Keratinocyte (primary cell): Measurements from ENCODE around the gene CFP. TPM values are rescaled to one million over a fixed set of nuclear protein-coding genes. Genes with fewer than 3 reads are reported as not detected.
A peak's percentile ranks its signal among the peaks of the same experiment; 100 is the strongest.

Experiments
- DNase-seq: peaks from one replicate; pipeline ENCODE4 v3.0.0-alpha.2; 2011; ENCODE audit warnings: low read depth, missing footprints, low spot score
- FAIRE-seq: peaks from 2 replicates; lab custom pipeline; 2011; peaks lifted over from hg19 to GRCh38; lab: Jason Lieb, UNC
- H2AFZ ChIP-seq: 2 replicates; pipeline ENCODE4 v1.6.0; 2012; ENCODE audit warnings: low read length, control low read depth, inconsistent platforms; ENCODE audit not compliant: control insufficient read depth
- H3K27ac ChIP-seq: 2 replicates; pipeline ENCODE4 v1.5.1; 2011; ENCODE audit warnings: low read length; ENCODE audit not compliant: control insufficient read depth, insufficient read depth
- H3K27me3 ChIP-seq: 3 replicates; pipeline ENCODE4 v1.6.0; 2011; ENCODE audit warnings: low read length; ENCODE audit not compliant: control insufficient read depth, insufficient read depth; ENCODE audit errors: extremely low read depth
- H3K36me3 ChIP-seq, 2 experiments: 2 replicates in 1 of 2; 3 replicates in 1 of 2; pipeline ENCODE4 v1.5.1; 2011; ENCODE audit warnings: low read length in 2 of 2, mild to moderate bottlenecking in 1 of 2; ENCODE audit not compliant: control insufficient read depth in 2 of 2, insufficient read depth in 2 of 2; ENCODE audit errors: extremely low read depth in 1 of 2
- H3K4me1 ChIP-seq: 3 replicates; pipeline ENCODE4 v1.5.1; 2011; ENCODE audit warnings: low read length; ENCODE audit not compliant: control insufficient read depth, insufficient read depth; ENCODE audit errors: extremely low read depth
- H3K4me2 ChIP-seq: 3 replicates; pipeline ENCODE4 v1.6.0; 2011; ENCODE audit warnings: low read depth, low read length; ENCODE audit not compliant: control insufficient read depth, insufficient read depth; ENCODE audit errors: extremely low read depth
- H3K4me3 ChIP-seq, 3 experiments: fragments of 200-600 bp in 1 of 3; sonication (generic) in 1 of 3; 2 replicates in 2 of 3; 3 replicates in 1 of 3; pipeline ENCODE4 v1.5.1; 2011 to 2016; ENCODE audit warnings: low read length in 3 of 3, mild to moderate bottlenecking in 3 of 3, control low read depth in 2 of 3, inconsistent platforms in 1 of 3, low read depth in 1 of 3, mixed read lengths in 1 of 3, mixed run types in 1 of 3, moderate library complexity in 1 of 3; ENCODE audit not compliant: control insufficient read depth in 2 of 3, insufficient read depth in 2 of 3; ENCODE audit errors: extremely low read depth in 1 of 3
- H3K79me2 ChIP-seq: 2 replicates; pipeline ENCODE4 v1.6.0; 2012; ENCODE audit warnings: low read length; ENCODE audit not compliant: control insufficient read depth, insufficient read depth
- H3K9ac ChIP-seq: 3 replicates; pipeline ENCODE4 v1.6.0; 2011; ENCODE audit warnings: low read length; ENCODE audit not compliant: control insufficient read depth, insufficient read depth; ENCODE audit errors: extremely low read depth
- H3K9me1 ChIP-seq: 3 replicates; pipeline ENCODE4 v1.6.0; 2011; ENCODE audit warnings: low read length; ENCODE audit not compliant: control insufficient read depth, insufficient read depth; ENCODE audit errors: extremely low read depth
- H3K9me3 ChIP-seq: 2 replicates; pipeline ENCODE4 v1.5.1; 2012; ENCODE audit warnings: low read depth, low read length; ENCODE audit not compliant: control insufficient read depth
- H4K20me1 ChIP-seq: 3 replicates; pipeline ENCODE4 v1.6.0; 2011; ENCODE audit warnings: low read length; ENCODE audit not compliant: control insufficient read depth, insufficient read depth; ENCODE audit errors: extremely low read depth
- EZH2 ChIP-seq: IDR thresholded peaks from one replicate; pipeline ENCODE4 v1.6.1; 2012; ENCODE audit warnings: inconsistent platforms, mild to moderate bottlenecking, low read length, moderate library complexity
- dilution Hi-C: fragments of 300-500 bp; cut with MboI; formaldehyde crosslinking; loops from one replicate; pipeline ENCODE4 v1.7.0; 2020; ENCODE audit warnings: low sequenced_read_pairs; ENCODE audit not compliant: extremely low pct_ligation_motif_present
- polyA plus RNA-seq, 5 experiments: library from polyadenylated mRNA; depleted of rRNA in 3 of 5; stranded (reverse) in 3 of 5; stranded (forward) in 1 of 5; unstranded in 1 of 5; fragments of >200 nt; gene quantifications; 1 replicate in 1 of 5; 2 replicates in 3 of 5; 3 replicates in 1 of 5; pipeline versions ENCODE4 v1.2.1 to v1.2.3, GENCODE V29; 2011 to 2012; ENCODE audit warnings: missing spikeins in 2 of 5, low read depth in 1 of 5, low replicate concordance in 1 of 5
- TF ChIP-seq, protein P1 (sequence below), 3 experiments: IDR thresholded peaks in 1 of 3; conservative IDR thresholded peaks in 1 of 3; optimal IDR thresholded peaks in 1 of 3; 2 replicates in 2 of 3; 3 replicates in 1 of 3; pipeline versions ENCODE3 to v1.5.1; 2011; ENCODE audit warnings: low read length in 3 of 3, mild to moderate bottlenecking in 3 of 3, moderate library complexity in 2 of 3, control low read depth in 1 of 3, inconsistent platforms in 1 of 3; ENCODE audit not compliant: insufficient read depth in 2 of 3; ENCODE audit errors: extremely low read depth in 1 of 3

The CFP gene
- polyA plus RNA-seq, 1 donor (not counting 4 experiments of a cell fraction or from before 2014, with no cell fraction given) = 0.04 TPM

DNA sequence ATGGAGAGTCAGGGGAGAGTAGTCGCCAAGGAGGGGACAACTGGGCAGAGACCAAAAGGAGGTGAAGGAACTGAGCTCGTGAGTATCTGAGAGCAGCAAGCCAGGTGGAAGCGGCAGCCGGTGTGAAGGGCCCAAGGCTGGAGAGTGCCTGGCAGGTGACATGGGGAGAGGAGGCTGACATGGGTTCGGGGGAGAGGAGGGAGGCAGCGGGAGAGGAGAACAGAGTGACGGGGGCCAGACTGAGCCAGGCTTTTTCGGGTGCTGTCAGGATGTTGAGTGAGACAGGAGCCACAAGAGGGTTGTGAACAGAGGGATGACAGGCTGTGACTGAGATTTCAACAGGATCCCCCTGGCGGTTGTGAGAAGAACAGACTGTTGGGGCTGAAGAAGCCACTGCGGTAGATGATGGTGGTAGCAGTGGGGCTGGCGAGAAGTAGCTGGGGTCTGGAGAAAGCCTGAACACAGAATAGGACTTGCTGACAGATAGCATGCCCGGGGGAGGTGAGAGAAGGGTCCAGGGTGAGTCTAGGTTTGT is 14.9 kb upstream of the CFP start:
- H3K79me2 ChIP-seq = peaks cover 11% of the 10 kb centered on the region
- H3K4me1 ChIP-seq = peaks cover 10% of the 10 kb centered on the region
- dilution Hi-C loops = no loop called here
- H3K9ac ChIP-seq = no peak overlapping the region
- H3K36me3 ChIP-seq = peaks cover 0 to 16% of the 10 kb centered on the region in 2 experiments
- DNase-seq (no peak), FAIRE-seq (no peak)
- H3K9me3 ChIP-seq = no peaks in the 10 kb centered on the region
- H2AFZ ChIP-seq = no peak overlapping the region
- no peaks in the 10 kb centered on the region for H4K20me1 ChIP-seq
- no peak overlapping the region for H3K4me2 ChIP-seq
- TF ChIP-seq, protein P1, sequence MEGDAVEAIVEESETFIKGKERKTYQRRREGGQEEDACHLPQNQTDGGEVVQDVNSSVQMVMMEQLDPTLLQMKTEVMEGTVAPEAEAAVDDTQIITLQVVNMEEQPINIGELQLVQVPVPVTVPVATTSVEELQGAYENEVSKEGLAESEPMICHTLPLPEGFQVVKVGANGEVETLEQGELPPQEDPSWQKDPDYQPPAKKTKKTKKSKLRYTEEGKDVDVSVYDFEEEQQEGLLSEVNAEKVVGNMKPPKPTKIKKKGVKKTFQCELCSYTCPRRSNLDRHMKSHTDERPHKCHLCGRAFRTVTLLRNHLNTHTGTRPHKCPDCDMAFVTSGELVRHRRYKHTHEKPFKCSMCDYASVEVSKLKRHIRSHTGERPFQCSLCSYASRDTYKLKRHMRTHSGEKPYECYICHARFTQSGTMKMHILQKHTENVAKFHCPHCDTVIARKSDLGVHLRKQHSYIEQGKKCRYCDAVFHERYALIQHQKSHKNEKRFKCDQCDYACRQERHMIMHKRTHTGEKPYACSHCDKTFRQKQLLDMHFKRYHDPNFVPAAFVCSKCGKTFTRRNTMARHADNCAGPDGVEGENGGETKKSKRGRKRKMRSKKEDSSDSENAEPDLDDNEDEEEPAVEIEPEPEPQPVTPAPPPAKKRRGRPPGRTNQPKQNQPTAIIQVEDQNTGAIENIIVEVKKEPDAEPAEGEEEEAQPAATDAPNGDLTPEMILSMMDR (optimal IDR thresholded peaks at IDR 0.05 in 1 of 3, IDR thresholded peaks at IDR 0.05 in 1 of 3, conservative IDR thresholded peaks at IDR 0.05 in 1 of 3; ENCODE audit: extremely low read depth in 1 of 3, insufficient read depth in 2 of 3, low read length in 3 of 3) = peak; percentile 33 to 39 (median 33)
- TF ChIP-seq EZH2 = no peak
- H3K9me1 ChIP-seq = peaks cover 2% of the 10 kb centered on the region
- no peak overlapping the region for H3K27ac ChIP-seq
- no peaks in the 10 kb centered on the region for H3K27me3 ChIP-seq
- no peak overlapping the region for H3K4me3 ChIP-seq

DNA sequence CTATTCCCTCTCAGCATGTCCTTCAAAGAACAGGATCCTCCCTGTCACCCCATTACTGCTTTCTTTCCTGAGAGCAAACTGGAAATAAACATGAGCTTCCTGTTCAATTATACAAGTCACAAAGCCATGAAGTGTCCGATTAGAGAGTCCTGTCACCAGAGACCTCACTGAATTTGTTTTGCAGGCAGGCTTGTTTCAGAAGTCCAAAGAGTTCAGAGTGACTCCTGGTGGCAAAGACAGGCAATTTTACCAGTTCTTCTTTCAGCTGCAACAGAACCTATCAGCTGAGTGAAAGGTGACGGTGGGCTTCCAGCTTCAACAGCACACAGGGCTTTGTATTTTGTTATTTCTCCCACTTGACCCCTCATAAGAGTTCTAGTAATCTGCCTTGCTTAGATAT is 14.2 kb upstream of the CFP start:
- no peak overlapping the region for H3K9ac ChIP-seq
- no peaks in the 10 kb centered on the region for H3K27me3 ChIP-seq
- dilution Hi-C loops = no loop called here
- H2AFZ ChIP-seq = no peak overlapping the region
- TF ChIP-seq, protein P1 (optimal IDR thresholded peaks at IDR 0.05 in 1 of 3, IDR thresholded peaks at IDR 0.05 in 1 of 3, conservative IDR thresholded peaks at IDR 0.05 in 1 of 3; ENCODE audit: extremely low read depth in 1 of 3, insufficient read depth in 2 of 3, low read length in 3 of 3) = peak; percentile 21 to 34 (median 24)
- TF ChIP-seq EZH2 = no peak
- peaks cover 5% of the 10 kb centered on the region for H3K4me1 ChIP-seq
- peaks cover 0 to 18% of the 10 kb centered on the region in 2 experiments for H3K36me3 ChIP-seq
- no peak overlapping the region for H3K4me3 ChIP-seq
- peaks cover 2% of the 10 kb centered on the region for H3K9me1 ChIP-seq
- H3K79me2 ChIP-seq = peaks cover 4% of the 10 kb centered on the region
- H3K9me3 ChIP-seq = no peaks in the 10 kb centered on the region
- DNase-seq (no peak), FAIRE-seq (no peak)
- H4K20me1 ChIP-seq = no peaks in the 10 kb centered on the region
- H3K4me2 ChIP-seq = no peak overlapping the region
- H3K27ac ChIP-seq = no peak overlapping the region
